SK-N-DZ (cell line): ENCODE results near the gene U2AF1L4.

Experiments used
- DNase-seq: peaks from one replicate; pipeline ENCODE4 v3.0.0-alpha.2; 2015; ENCODE audit warnings: low spot score

U2AF1L4 gene

DNA sequence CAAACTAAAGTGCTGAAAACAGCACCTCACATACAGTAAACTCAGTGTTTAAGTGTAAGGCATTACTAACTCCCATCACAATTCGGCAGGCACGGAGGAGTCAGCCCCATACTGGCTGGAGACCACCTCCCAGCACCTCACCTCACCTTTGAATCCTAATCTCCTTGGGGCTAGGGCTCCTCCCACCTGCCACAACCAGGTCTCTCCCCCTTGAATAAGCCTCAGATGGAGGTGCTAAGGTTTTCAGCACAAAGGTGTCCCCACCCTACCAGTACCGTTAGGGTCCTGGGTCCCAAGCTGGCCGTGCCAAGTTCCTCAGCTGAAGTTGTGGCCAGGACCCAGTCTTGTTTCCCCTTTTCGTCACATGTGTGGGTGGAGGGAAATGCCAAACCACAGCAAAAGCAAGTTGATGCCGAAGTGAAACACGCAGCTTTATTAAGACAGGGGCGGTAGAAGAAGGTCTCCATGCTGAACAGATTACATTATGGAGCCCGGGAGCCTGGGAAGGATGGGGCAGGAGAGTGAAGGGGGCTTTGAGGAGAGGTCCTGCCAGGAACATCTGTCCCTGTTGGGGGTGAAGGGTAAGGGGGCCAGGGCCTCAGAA, 3.0 kb downstream of the U2AF1L4 start, which contains the start of gene IGFLR1:
TSS of gene IGFLR1 (minus strand) at position 332 of the 604 bp plus-strand sequence. CDS start 1,272 bp downstream, outside the sequence.
- DNase-seq: no peak

DNA sequence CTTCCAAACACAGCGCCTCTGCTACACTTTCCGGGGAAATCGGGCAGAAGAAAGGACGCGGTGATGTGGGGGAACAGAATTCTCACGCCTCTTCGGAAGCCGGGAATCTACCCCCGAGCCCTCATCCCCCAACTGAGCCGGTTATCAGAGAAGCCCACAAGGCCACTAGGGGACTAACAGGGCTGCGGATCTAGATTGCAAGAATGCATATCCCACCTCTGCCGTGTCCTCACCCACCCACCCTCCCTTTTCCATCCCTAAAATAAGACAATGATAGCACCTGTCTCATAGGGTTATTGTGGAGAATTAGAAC, 4.1 kb downstream of the U2AF1L4 start:
- DNase-seq: no peak

DNA sequence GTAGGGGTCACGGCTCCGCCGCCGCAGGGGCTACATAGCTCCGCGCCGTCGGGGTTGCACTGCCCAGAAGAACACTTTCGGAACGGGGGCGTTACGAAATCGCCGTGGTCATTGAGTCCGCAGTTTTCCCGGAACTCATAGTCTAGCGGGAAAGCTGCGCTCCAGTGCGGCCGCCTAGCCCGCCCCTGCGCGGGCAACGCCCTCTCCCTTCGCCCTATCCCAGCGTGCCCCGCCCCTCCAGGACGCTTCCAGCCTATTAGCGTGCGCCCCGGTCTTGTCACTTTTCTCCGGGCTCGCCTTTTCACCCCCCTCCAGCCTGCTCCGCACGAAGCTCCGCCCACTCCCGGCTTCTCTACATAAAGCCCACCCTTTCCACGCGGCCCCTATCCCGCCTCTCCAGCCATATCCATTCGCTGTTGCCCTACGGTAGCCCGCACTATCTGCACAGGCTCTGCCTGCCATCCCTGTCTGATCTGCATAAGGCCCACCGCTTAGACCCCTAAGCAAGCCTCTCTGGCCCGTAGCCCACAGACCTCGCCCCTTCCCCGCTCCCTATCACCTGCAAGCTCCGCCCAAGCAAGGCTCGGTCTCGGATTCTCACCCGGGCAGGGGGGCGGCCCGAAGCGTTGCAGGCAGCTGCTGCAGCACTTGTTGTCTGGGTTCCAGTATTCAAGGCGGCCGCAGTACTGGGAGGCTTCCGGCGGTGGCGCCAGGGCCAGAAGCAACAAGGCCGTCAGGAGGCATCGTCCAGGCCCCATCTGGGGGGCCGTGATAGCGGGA, 4.6 kb downstream of the U2AF1L4 start:
- DNase-seq: peak; percentile 98

DNA sequence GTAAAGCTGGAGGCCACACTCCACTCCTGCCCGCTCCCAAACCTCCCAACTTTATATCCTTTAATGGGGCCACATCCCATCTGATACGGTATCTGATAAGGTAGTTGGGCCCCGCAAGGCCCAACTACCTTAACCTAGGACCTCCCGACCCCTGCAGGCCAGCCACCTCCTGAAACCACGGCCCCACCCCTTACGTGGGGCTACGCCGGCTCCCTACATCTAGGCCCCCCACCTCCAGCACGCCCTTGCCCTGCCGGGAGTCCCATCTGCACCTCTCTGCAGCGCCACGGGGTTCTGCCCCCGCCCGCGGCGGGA, 5.2 kb downstream of the U2AF1L4 start:
- no peak for DNase-seq

DNA sequence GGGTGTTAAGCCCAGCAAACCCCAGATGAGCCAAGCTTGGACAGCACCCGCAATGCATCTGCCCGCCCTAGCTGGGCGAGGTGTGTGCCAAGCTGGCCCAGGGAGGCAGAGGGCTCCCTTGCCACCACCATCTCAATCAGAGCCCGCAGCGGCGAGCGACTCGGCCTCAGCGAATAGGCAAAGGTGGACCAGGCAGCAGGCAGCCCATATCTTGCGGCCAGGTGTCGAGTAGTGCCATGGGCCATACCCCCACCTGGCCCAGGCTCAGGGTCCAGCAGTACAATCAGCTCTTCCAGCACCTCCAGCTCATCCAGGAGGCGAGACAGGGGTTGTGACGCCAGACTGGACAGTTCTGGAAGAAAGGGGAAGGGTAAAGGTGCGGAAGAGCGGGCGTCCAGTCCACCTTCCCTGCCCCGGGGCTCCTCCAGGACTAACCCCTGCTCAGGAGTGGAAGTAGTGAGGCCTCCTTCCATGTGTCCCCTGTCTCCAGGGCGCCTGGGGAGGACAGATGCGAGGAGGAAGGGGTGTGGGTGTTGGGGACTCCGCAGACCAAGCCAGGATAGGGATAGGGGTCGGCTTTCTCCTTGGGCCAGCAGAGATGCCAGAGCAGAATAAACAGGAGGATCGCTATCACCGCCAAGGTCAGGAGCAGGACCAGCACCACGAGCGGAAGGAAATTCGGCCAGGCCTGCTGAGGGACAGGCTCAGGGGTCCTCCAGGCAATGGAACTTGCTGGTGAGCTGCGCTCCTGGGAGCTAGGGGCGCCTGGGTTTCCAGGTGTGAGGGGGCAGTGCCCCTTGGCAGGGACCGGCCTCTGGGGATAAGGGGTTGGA, 5.7 kb downstream of the U2AF1L4 start:
- DNase-seq: no peak

DNA sequence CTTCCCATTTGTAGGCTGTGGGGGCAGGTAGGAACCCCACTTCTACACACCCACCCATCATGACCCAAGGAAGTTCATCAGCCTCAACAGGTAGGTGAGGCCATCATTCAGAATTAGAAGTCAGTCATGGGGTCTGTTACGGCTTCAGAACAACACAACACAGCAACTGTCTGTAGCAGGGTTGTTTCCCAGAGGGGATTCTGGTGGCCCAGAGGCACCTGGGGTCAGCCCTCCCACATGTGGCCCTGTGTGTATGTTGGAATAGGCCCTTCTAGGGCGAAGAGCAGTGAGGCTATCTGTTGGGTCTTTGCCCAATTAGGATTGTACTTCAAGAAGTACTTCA, 6.4 kb downstream of the U2AF1L4 start:
- no peak for DNase-seq

DNA sequence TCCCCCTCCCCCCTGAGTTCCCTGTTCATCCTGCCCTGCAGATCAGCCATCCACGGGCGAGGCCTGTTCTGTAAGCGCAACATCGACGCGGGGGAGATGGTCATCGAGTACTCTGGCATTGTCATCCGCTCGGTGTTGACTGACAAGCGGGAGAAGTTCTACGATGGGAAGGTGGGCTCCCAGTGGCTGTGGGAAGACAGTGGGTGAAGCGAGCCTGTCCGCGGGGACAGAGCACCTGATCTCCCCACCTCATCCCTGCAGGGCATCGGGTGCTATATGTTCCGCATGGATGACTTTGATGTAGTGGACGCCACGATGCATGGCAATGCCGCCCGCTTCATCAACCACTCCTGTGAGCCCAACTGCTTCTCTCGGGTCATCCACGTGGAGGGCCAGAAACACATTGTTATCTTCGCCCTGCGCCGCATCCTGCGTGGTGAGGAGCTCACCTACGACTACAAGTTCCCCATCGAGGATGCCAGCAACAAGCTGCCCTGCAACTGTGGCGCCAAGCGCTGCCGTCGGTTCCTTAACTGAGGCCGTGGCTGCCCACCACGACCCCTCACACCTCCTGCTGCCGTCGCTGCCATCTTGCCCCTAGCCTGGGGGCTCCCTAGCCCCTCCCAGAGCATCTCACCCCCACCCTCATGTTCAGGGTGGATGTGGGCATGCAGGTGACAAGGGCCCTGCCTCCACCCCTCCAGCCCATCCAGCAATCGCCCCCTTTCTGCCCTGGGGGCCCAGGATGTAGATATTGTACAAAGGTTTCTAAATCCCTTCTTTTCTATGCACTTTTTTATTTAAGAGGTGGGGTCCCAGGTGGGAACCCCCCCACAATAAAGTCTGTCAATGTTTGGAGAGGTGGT, 7.0 kb downstream of the U2AF1L4 start:
- DNase-seq: no peak

DNA sequence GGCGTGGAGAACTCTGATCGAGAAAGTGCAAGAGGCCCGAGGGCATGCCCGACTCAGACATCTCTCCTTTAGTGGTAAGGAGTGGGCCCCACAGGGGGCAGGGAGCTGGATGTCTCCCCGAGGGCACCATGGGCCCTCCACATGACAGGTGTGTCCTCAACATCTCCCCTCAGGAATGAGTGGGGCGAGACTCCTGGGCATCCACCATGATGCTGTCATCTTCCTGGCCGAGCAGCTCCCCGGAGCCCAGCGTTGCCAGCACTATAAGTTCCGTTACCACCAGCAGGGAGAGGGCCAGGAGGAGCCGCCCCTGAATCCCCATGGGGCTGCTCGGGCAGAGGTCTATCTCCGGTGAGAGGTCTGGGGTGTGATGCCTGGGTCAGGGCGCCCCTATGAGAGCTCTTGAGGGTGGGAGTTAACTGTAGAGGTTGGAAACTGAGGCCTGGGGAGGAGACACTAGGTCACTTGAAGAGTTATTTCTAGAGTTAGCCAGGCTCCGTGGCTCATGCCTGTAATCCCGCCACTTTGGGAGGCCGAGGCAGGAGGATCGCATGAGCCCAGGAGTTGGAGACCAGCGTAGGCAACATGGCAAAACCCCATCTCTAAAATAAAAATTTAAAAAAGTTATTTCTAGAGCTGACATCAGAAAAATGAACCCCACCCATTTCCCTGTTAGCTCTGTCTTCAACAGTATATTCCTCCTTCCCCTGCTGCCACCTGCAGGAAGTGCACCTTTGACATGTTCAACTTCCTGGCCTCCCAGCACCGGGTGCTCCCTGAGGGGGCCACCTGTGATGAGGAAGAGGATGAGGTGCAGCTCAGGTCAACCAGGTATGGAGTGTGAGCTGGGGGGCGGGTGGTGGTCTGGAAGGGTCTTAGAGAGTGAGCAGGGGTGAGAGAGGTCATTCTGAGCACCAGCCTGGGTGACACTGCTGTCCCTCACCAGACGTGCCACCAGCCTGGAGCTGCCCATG, 8.0 kb downstream of the U2AF1L4 start:
- DNase-seq: no peak

DNA sequence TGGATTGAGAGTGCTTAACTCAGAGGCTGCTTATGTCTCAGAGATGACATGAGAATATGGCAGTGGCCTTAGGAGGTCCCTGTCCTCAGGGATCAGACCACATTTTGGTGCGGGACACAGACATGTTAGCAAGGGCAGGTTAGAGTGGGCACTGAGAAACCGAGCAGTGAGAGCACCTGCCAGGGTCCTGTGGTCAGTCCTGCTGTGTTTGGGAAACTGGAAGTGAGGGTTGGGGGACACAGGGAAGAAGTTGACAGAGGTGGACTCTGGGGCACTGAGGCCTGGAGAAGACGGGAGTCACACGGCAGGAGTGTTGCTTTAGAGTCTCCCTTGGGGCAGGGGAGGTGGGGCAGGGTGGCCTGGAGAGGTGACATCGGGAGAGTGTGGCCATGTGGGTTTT, 10.3 kb downstream of the U2AF1L4 start:
- DNase-seq: no peak

DNA sequence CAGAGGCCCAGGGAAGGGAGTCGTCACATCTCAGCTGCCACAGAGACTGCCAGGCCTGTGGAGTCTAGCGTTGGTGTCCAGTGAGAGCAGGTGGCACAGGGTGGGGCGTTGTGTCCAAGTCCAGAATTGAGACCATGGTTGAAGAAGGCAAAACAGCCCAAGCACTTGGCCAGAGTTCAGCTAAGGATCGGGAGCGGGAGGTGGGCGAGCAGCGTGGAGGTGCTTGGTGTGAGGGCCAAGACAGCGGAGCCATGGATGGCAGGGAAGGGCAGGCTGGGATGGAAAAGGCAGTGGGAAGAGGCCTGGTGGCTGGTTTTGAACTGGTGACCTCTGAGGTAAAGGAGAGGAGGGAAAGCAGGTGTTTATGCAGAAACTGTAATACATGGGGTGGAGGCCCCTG, 10.9 kb downstream of the U2AF1L4 start:
- no peak for DNase-seq

DNA sequence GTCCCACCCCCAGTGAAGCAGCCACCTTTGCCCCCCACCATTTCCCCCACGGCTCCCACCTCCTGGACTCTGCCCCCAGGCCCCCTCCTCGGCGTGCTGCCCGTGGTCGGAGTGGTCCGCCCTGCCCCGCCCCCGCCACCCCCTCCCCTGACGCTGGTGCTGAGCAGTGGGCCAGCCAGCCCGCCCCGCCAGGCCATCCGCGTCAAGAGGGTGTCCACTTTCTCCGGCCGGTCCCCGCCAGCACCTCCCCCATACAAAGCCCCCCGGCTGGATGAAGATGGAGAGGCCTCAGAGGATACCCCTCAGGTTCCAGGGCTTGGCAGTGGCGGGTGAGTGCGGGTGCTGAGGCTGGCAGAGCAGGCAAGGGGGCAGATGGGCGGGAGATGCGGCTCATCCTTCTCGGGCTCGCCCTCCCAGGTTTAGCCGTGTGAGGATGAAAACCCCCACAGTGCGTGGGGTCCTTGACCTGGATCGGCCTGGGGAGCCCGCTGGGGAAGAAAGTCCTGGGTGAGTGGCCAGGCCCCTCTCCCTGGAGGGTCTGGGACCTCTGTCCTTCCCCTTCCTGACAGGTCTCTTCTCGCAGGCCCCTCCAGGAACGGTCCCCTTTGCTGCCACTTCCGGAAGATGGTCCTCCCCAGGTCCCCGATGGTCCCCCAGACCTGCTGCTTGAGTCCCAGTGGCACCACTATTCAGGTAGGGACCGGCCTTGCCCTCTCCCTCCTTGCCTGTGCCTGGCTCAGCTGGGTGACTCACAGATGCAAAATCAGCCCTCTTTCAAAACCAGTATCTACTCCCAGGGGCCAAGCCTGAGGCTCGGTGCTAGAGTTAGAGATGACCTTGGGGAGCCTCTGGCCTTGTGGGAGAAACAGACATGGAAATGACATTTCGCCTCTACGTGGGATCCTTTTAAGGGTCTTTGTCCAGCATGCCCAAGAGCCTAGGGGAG, 11.8 kb downstream of the U2AF1L4 start:
- no peak for DNase-seq

DNA sequence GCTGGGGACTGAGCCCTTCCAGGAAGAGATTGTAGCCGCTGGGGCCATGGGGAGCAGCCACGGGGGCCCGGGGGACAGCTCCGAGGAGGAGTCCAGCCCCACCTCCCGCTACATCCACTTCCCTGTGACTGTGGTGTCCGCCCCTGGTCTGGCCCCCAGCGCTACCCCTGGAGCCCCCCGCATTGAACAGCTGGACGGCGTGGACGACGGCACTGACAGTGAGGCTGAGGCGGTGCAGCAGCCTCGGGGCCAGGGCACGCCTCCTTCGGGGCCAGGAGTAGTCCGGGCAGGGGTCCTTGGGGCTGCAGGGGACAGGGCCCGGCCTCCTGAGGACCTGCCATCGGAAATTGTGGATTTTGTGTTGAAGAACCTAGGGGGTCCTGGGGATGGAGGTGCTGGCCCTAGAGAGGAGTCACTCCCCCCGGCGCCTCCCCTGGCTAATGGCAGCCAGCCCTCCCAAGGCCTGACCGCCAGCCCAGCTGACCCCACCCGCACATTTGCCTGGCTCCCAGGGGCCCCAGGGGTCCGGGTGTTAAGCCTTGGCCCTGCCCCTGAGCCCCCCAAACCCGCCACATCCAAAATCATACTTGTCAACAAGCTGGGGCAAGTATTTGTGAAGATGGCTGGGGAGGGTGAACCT, 12.6 kb downstream of the U2AF1L4 start:
- no peak for DNase-seq

DNA sequence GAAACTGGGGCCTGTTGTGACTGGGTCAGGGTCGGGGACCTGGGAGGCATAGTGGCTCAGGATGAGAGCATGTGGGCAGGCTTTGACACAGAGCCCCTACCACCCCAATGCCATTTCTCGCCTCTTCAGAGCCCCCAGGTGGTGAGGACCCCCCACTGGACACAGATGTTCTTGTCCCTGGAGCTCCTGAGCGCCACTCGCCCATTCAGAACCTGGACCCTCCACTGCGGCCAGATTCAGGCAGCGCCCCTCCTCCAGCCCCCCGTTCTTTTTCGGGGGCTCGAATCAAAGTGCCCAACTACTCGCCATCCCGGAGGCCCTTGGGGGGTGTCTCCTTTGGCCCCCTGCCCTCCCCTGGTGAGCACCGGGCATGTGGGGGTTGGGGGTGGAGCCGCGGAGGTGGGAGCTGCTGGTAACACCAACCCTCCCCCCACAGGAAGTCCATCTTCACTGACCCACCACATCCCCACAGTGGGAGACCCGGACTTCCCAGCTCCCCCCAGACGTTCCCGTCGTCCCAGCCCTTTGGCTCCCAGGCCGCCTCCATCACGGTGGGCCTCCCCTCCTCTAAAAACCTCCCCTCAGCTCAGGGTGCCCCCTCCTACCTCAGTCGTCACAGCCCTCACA, 13.3 kb downstream of the U2AF1L4 start:
- no peak for DNase-seq

DNA sequence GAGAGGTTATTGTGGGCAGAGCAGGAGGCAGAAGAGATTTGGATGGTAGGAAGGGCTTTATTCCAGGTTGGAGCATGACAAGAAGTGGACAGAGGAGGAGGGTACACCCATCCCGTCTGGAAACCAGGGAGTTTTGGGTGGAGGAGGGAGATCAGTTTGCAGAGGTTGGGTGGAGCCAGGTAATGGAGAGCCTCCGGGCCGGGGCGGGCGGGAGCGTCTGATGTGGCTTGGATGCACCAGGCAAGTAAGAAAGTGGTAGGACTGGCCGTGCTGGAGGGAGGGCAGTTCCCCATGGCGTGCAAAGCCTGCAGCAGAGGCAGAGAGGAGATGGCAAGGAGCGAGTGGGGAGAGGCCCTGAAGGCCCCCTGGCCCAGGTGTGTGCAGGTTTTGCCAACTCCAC, 13.9 kb downstream of the U2AF1L4 start:
- DNase-seq: no peak

DNA sequence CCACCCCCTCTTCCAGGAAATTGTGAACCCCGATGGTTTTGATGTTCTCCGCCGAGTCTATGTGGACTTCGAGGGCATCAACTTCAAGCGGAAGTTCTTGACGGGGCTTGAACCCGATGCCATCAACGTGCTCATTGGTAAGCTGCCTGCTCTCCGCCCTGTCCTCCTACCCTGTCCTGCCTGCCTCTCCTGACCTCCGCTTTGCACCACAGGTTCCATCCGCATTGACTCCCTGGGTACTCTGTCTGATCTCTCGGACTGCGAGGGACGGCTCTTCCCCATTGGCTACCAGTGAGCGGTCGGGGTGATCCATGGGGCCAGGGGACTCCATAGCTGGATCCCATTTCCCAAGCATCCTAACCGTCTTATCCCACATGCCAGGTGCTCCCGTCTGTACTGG, 14.9 kb downstream of the U2AF1L4 start:
- no peak for DNase-seq

DNA sequence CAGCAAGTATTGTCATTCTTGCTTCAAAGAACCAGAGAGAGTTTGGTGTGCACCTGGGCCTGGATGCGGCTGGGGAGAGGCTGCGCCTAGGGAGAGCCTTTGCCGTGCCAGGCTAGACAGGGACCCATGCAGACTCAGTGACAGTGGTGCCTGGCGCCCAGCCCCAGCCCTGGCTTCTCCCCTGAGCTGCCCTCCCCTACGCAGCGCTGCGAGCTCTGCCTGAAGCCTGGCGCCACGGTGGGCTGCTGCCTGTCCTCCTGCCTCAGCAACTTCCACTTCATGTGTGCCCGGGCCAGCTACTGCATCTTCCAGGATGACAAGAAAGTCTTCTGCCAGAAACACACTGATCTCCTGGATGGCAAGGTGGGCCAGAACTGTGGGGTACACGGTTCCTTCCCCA, 15.5 kb downstream of the U2AF1L4 start:
- DNase-seq: no peak

DNA sequence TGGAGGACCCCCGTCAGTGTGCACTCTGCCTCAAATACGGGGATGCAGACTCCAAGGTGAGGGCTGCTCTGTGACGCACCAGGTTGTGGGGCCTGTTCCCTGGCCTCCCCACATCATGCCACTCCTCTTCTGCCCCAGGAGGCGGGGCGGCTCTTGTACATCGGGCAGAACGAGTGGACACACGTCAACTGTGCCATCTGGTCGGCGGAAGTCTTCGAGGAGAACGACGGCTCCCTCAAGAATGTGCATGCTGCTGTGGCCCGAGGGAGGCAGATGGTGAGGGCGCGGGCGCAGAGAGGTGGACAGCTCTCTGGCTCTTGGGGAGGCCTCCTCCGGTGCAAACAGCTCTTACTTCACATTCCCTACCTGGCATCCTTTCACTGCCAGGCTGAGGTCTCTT, 16.2 kb downstream of the U2AF1L4 start:
- DNase-seq: no peak

DNA sequence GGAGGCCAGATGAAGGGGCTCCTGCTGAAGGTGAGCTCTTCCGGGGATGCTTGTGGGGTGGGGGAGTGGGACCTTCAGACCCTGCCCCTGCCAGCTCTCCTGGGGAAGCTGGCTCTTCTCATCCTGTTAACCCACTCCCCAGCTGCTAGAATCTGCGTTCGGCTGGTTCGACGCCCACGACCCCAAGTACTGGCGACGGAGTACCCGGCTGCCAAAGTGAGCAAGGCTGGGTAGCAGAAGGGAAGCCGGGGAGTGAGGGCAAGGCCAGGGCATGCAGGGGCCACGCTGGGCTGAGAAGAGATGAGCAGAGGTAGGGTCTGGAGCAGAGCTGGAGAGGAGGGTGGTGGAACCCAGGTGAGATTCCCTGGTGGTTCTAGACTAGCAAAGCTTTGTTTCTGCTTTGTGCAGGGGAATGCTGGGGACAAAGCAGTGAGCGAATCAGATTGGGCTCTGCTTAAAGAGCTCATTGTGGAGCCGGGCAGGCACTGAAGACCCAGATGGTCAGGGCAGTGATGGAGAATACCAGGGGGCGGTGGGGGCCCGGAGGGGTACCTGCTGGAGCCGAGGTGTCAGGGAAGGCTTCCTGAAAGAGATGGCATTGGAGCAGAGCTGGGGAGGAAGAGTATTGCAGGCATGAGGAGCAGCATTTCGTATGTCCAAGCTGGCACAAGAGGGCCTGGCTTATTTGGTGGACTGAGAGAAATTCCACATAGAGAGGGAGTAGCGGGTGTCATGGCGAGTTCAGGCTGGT, 17.1 kb downstream of the U2AF1L4 start:
- DNase-seq: no peak
